Measurements from ENCODE around the gene ERCC2.
"Not testable (repeated sequence)": the region's sequence is repeated elsewhere in the genome, so short reads cannot be mapped to it uniquely, and the experiment has no call there.

Gene ERCC2

DNA sequence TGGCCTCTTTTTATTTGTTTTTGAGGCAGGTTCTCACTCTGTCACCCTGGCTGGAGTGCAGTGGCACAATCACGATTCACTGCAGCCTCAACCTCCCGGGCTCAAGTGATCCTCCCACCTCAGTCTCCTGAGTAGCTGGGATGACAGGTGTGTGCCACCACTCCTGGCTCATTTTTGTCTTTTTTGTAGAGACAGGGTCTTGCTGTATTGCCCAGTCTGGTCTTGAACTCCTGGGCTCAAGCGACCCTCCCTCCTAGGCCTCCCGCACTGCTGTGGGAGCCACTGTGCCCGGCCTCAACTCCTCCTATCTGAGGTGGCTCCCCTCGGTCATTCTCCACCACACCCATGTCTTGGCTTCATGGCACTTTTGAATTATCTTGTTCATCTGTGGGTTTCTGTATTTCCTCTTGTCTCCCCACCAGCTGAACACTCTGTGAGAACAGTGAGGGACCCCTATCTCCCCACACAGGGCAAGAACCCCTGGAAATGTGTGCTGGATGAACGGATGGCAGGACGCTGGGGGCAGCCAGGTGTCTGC, 55.6 kb downstream of the ERCC2 start:
- no peak overlapping the region for H3K27ac ChIP-seq
- TF ChIP-seq, protein P1, sequence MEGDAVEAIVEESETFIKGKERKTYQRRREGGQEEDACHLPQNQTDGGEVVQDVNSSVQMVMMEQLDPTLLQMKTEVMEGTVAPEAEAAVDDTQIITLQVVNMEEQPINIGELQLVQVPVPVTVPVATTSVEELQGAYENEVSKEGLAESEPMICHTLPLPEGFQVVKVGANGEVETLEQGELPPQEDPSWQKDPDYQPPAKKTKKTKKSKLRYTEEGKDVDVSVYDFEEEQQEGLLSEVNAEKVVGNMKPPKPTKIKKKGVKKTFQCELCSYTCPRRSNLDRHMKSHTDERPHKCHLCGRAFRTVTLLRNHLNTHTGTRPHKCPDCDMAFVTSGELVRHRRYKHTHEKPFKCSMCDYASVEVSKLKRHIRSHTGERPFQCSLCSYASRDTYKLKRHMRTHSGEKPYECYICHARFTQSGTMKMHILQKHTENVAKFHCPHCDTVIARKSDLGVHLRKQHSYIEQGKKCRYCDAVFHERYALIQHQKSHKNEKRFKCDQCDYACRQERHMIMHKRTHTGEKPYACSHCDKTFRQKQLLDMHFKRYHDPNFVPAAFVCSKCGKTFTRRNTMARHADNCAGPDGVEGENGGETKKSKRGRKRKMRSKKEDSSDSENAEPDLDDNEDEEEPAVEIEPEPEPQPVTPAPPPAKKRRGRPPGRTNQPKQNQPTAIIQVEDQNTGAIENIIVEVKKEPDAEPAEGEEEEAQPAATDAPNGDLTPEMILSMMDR (conservative IDR thresholded peaks at IDR 0.05): no peak

- H3K27ac ChIP-seq: not testable (repeated sequence)
Observed at GRCh38 chr19:45312285-45312684, 58.1 kb downstream of the ERCC2 start.

GRCh38 chr19:45311621-45312020, 58.8 kb downstream of the ERCC2 start:
- TF ChIP-seq, protein P1 (conservative IDR thresholded peaks at IDR 0.05): no peak
- no peak overlapping the region for H3K27ac ChIP-seq

- not testable (repeated sequence) for H3K27ac ChIP-seq
Observed at GRCh38 chr19:45309322-45309721, 61.1 kb downstream of the ERCC2 start.

GRCh38 chr19:45307361-45307760, 63.0 kb downstream of the ERCC2 start:
- no peak overlapping the region for H3K27ac ChIP-seq
- TF ChIP-seq, protein P1 (conservative IDR thresholded peaks at IDR 0.05): no peak

- TF ChIP-seq, protein P1 (conservative IDR thresholded peaks at IDR 0.05): no peak
- H3K27ac ChIP-seq: no peak overlapping the region
Observed at GRCh38 chr19:45306518-45307027, 63.8 kb downstream of the ERCC2 start.

DNA sequence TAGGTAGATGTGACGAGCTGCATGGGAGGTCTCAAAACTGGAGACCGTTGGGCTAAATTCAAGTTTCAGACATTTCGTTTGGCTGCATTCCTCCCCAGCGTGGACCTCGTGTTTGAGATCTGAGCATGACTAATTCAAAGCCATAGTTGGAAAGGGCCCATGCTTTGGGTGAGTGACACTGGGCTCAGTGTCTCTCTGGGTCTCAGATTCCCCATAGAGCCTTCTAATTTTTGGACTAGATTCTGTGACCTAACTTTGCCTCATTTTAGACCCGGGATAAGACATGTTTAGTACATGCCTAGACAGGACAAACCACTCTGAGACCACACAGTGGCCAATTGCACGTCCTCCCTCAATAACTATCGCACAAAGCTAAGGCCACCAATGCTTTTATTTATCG, 64.3 kb downstream of the ERCC2 start:
- no peak overlapping the region for H3K27ac ChIP-seq
- TF ChIP-seq, protein P1 (conservative IDR thresholded peaks at IDR 0.05): no peak

- no peak overlapping the region for H3K27ac ChIP-seq
- TF ChIP-seq, protein P1 (conservative IDR thresholded peaks at IDR 0.05): no peak
Observed at GRCh38 chr19:45305421-45305820, 65.0 kb downstream of the ERCC2 start.

GRCh38 chr19:45305007-45305406, 65.4 kb downstream of the ERCC2 start:
- H3K27ac ChIP-seq: no peak overlapping the region
- TF ChIP-seq, protein P1 (conservative IDR thresholded peaks at IDR 0.05): no peak

All from VCaP (cell line).